ENCODE results near the gene ZXDB.

ZXDB gene

GRCh38 chrX:57640674-57641016 is 48.8 kb downstream of the ZXDB start:
- no peak overlapping the region for H3K4me3 ChIP-seq (ENCODE audit: low read length)
- no peak for TF ChIP-seq ZNF274 (IDR thresholded peaks at IDR 0.05; ENCODE audit: low read depth, low read length)

- no peak overlapping the region for H3K4me3 ChIP-seq (ENCODE audit: low read length)
- no peak for TF ChIP-seq ZNF274 (IDR thresholded peaks at IDR 0.05; ENCODE audit: low read depth, low read length)
Measured at GRCh38 chrX:57641338-57641737, 49.5 kb downstream of the ZXDB start.

GRCh38 chrX:57643698-57644097 is 51.9 kb downstream of the ZXDB start:
- no peak overlapping the region for H3K4me3 ChIP-seq (ENCODE audit: low read length)
- no peak for TF ChIP-seq ZNF274 (IDR thresholded peaks at IDR 0.05; ENCODE audit: low read depth, low read length)

GRCh38 chrX:57647020-57647419 is 55.2 kb downstream of the ZXDB start:
- TF ChIP-seq ZNF274 (IDR thresholded peaks at IDR 0.05; ENCODE audit: low read depth, low read length): no peak
- H3K4me3 ChIP-seq (ENCODE audit: low read length): no peak overlapping the region
